ENCODE measurements around the gene APOD. TPM values are rescaled to one million over a fixed set of nuclear protein-coding genes. Genes with fewer than 3 reads are reported as not detected.
A peak's percentile ranks its signal among the peaks of the same experiment; 100 is the strongest.

APOD gene
- total and polyA plus RNA-seq, 10 of the 15 experiments (the other 5 are each of a cell fraction or from before 2014, with no cell fraction given) = 0.06 to 0.77 (median 0.47) TPM; not detected in 3

- TF ChIP-seq ATF3 (IDR thresholded peaks at IDR 0.05; ENCODE audit: borderline replicate concordance, extremely low read depth, low read depth, low read length) (peak; percentile 43; the same call in 1 of the 2 replicates), CEBPB (IDR thresholded peaks at IDR 0.05; ENCODE audit: borderline replicate concordance in 1 of 2, low read depth in 2 of 2, low read length in 2 of 2) (no peak), SMAD1 (IDR thresholded peaks at IDR 0.05; ENCODE audit: low read depth, partially characterized antibody) (no peak), GATAD2B (conservative IDR thresholded peaks at IDR 0.05; ENCODE audit: low read depth) (0 out of 2 replicates have a peak, but pooled peaks have one; percentile 27), PAX5 (IDR thresholded peaks at IDR 0.05; ENCODE audit: borderline replicate concordance, low read depth, low read length) (no peak), ETV6 (conservative IDR thresholded peaks at IDR 0.05 in 1 of 2, IDR thresholded peaks at IDR 0.05 in 1 of 2; ENCODE audit: borderline replicate concordance in 1 of 2, low read depth in 1 of 2) (no peak), CTCF (IDR thresholded peaks at IDR 0.05 in 2 of 3, conservative IDR thresholded peaks at IDR 0.05 in 1 of 3; ENCODE audit: control insufficient read depth in 2 of 3, extremely low read depth in 1 of 3, insufficient read depth in 1 of 3, low read depth in 3 of 3, low read length in 3 of 3) (no peak), MYB (IDR thresholded peaks at IDR 0.05; ENCODE audit: borderline replicate concordance, low read depth, low read length) (no peak), MEF2B (IDR thresholded peaks at IDR 0.05; ENCODE audit: partially characterized antibody, poor library complexity, severe bottlenecking) (peak; percentile 83), POLR2A (IDR thresholded peaks at IDR 0.05; ENCODE audit: low read depth, low read length) (0 out of 2 replicates have a peak, but pooled peaks have one; percentile 19), MXI1 (IDR thresholded peaks at IDR 0.05; ENCODE audit: low read depth, low read length) (peak; percentile 85), HDAC6 (IDR thresholded peaks at IDR 0.05; ENCODE audit: unreplicated experiment) (no peak), PML (IDR thresholded peaks at IDR 0.05; ENCODE audit: low read length) (no peak), MYC (IDR thresholded peaks at IDR 0.05; ENCODE audit: insufficient read depth, insufficient read length, insufficient replicate concordance, low read length, severe bottlenecking) (no peak), RCOR1 (conservative IDR thresholded peaks at IDR 0.05; ENCODE audit: low read depth, low read length) (no peak), SREBF1 (IDR thresholded peaks at IDR 0.05; ENCODE audit: low read length) (no peak), MTA2 (IDR thresholded peaks at IDR 0.05; ENCODE audit: low read depth) (no peak), NFYB (IDR thresholded peaks at IDR 0.05; ENCODE audit: insufficient read depth, low read depth, low read length) (no peak), ASH2L (IDR thresholded peaks at IDR 0.05; ENCODE audit: borderline replicate concordance, low read depth) (no peak), BCL11A (IDR thresholded peaks at IDR 0.05; ENCODE audit: low read depth, low read length) (no peak), ZBED1 (IDR thresholded peaks at IDR 0.05; ENCODE audit: borderline replicate concordance) (no peak), GABPA (IDR thresholded peaks at IDR 0.05; ENCODE audit: low read depth) (no peak), IRF5 (IDR thresholded peaks at IDR 0.05; ENCODE audit: borderline replicate concordance) (no peak), ELK1 (IDR thresholded peaks at IDR 0.05; ENCODE audit: low read depth, low read length) (no peak), FOXM1 (IDR thresholded peaks at IDR 0.05; ENCODE audit: low read depth, low read length) (no peak)
Measured at GRCh38 chr3:195549931-195550519, 33.7 kb downstream of the APOD start (continued).

Data from GM12878 (cell line).